GM08714 (cell line): ENCODE results near the gene HLA-B.

ENCODE experiments used
- H3K4me3 ChIP-seq: fragments of 200-500 bp; sonication (Bioruptor generic); 2 replicates; pipeline ENCODE4 v1.5.1; 2014; ENCODE audit warnings: mild to moderate bottlenecking, low read length, inconsistent platforms
- ZNF274 ChIP-seq: IDR thresholded peaks from 2 replicates; pipeline ENCODE4 v1.6.1; 2012; ENCODE audit warnings: mild to moderate bottlenecking, low read depth, low read length

The HLA-B gene

DNA sequence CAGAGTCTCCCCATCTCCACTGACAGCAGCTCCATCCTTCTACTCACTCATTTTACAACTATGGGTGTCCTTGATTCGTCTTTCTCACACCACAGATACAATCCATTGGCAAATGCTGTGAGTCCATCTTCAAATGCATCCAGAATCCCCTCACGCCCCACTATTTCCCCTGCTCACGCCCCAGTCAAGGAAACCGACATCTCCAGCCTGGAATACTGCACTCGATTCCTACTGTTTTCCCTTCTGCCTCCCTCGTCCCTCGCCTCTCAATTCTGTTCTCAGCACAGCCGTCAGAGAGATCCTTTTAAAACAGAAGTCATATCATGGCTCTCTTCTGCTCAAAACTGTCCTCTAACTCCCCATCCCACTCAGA, 4.7 kb downstream of the HLA-B start:
- TF ChIP-seq ZNF274: no peak
- H3K4me3 ChIP-seq: no peak overlapping the region

DNA sequence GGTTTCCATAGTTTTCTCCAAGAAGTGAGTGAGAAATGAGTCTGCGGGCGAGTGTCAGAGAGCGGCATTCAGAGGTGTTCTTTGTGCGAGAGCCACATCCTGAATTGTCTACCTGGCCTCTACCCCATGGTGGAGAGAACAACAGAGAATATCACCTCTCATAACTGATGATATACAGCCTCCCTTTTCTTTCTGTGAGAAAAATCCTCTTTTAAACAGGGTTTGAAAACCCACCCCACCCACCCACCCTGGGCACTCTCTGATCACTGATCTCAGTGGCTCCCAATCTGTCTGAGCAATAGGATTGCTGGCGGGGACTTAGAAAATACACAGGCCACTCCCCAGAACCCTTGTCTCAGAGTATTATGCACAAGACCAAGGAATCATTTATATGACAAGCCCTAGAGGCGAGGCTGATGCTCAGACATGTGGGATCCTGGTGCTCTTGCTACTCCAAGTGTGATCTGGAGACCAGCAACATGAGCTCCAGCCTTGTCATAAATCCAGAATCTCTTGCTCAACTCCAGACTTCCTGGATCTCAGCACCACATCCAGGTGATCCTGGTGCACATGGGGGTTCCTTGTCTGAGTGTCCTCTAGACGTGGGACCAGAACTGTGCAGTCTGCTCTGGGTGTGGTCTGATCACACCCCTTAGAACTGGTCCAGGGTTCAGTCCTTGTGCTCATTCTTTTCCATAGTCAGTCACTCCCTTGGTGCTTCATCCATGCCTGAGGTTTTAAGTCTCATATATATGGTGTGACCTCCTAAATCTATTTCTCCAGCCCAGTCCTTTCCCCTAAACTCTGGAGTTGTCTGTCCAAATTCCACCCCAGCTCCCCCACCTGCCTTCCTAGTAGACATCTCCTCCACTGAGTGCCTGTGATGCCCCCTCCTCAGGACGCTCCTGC, 5.3 kb downstream of the HLA-B start:
- H3K4me3 ChIP-seq: no peak overlapping the region
- TF ChIP-seq ZNF274: no peak

DNA sequence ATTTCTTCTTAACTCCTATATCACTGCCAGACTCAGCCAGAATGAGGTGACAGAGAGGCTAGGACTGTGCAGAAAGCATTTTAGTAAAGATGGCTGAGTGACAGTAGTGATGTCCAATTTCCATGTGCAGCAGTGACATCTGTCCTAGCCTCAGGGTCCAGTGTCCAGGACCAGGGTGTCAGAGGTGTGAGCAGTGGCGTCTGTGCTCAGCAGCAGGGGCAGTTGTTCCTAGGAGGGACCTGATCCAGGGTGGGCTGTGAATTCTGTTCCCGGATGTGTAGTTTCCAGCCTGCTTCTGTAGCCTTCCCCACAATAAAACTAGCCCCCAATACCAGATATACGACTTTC, 6.0 kb downstream of the HLA-B start:
- H3K4me3 ChIP-seq: no peak overlapping the region
- TF ChIP-seq ZNF274: no peak

DNA sequence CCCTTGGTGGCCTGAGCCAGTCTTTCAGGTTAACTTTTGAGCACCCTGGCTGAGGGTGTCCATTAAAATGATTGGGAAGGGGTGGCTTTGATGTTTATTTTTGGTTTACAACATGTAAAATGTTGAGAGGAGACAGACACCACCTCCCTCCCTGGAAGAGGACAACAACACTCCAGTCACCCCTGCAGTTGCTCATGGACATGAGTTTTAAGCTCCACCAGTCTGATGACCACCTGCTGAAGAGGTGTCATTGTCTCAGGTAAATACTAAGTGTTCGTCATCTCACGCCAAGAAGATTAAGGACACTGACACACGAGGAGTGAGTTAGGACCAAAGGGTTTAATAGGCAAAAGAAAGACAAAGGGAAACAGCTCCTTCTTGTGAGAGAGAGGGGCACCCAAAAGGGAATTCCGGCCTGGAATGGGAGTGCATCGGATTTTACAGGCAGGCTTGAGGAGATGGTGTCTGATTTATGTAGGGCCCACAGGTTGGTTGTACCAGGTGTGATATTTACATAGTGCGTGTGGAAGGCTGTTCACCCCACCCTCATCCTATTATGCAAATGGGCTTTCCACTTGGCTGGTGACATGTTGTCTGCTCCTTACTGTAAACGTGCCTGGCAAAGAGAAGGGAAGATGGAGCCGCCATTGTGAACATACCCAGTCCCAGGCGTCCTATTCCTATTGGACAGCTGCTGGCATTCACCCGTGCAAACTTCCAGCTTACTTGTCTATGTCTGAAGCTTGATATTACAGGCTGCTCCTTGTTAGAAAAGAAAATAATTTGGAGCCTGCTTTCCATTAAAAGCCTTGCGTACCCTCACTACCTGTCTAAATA, 6.6 kb downstream of the HLA-B start:
- TF ChIP-seq ZNF274: no peak
- no peak overlapping the region for H3K4me3 ChIP-seq

DNA sequence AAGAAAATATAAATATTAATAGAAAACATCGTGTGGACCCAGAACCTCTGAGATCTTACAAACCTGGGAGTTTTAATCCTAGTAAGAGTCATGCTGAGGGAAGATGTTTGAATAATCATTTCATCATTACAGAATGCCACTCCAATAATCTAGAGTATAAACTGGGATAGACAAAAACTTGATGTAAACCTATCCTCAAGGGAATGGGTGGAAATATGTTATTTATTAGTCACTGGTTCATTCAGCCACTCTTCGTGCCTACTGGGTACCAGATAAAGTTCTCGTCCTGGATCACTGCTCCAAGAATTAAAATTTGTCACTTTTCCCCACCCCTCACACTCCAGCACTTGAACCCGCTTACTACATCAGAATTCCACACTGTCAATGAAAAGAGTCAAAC, 7.7 kb downstream of the HLA-B start:
- no peak overlapping the region for H3K4me3 ChIP-seq
- no peak for TF ChIP-seq ZNF274

DNA sequence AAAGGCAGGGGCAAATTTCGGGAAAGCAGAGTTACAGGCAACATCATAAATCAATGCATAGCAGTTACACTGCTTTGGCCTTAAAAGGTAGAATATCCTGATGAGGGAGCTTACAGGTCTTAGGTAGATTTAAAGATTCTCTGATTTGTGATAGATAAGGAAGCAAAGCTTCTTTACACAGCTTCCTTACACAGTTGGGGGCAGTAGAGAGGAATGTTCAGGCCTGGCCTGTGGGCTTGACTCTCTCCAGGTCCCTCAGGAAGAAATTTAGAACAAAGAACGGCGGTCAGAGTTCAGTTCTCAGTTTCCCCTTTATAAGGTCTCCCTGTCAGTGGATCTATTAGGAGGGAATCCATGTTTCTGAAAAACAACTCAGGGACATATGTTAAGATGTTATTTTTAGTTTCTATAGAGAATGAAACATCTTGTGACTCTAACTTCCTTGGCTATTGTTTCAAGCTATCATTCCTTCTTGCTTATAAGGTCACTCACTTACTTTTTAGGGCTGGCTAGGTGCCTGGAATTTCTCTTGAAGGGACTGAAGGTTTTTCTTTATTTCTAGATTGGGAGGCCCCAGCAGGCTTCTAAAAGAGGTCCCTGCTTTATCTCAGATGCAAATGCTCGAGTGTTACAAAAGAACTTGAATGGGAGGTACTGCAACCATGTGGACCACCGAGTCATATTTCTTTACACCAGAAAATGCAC, 11.8 kb downstream of the HLA-B start:
- no peak overlapping the region for H3K4me3 ChIP-seq
- no peak for TF ChIP-seq ZNF274

DNA sequence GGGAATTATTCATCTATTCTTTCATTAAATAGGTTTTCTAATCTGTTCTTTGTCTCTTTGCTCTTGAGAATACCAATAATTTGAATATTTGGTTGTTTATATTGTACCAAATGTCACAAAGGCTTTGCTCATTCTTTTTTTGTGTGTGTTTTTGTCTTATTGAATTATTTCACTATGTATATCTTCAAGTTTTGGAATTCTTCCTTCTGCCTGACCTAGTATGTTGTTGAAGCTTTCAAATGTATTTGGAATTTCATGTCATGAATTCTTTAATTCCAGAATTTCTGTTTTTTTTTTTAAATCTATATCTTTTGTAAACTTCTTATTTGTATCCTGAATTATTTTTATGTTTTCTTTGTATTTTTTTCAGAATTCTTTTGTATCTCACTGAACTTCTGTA, 16.8 kb downstream of the HLA-B start:
- H3K4me3 ChIP-seq: no peak overlapping the region
- no peak for TF ChIP-seq ZNF274

DNA sequence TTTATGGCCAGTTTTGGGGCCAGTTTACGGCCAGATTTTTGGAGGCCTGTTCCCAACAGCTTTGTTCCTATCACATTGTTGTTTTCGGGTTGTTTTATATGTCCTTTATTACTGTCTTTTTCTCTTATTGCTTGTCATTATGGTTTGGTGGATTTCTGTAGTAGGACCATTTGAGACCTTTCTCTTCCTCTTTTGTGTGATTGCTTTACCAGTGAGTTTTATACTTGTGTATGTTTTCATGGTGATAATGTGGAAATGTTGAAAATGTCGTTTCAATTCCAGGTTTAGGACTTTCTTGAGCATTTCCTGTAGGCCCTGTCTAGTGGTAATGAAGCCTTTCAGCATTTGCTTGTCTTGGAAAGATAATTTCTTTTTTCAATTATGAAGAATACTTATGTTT, 17.8 kb downstream of the HLA-B start:
- no peak overlapping the region for H3K4me3 ChIP-seq
- no peak for TF ChIP-seq ZNF274

DNA sequence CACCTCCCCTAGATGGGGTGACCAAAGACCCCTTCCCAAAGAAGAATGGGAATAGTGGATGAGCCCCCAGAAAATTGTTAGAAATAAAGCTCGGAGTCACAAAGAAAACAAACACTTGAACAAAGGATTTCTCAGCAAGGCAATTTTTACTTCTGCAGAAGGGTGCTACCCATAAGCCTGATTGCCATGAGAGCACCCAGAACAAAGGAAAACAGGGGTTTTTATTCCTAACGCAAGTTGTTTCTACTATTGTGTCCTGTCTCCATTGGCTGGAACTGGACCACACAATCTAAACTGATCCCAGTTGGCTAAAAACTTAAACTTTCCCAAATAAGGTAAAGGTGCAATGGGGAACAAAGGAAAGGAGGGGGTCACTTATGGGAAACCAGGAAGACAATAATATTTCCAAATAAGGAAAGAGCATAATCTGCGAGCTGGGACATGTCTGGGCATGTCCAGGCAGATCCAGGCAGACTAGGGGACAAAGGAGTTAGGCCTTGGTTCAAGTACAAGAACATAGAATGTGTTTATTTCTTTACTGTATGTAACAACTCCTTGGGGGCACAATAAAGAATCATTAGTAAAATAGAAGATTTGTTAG, 20.0 kb downstream of the HLA-B start:
- no peak overlapping the region for H3K4me3 ChIP-seq
- no peak for TF ChIP-seq ZNF274

DNA sequence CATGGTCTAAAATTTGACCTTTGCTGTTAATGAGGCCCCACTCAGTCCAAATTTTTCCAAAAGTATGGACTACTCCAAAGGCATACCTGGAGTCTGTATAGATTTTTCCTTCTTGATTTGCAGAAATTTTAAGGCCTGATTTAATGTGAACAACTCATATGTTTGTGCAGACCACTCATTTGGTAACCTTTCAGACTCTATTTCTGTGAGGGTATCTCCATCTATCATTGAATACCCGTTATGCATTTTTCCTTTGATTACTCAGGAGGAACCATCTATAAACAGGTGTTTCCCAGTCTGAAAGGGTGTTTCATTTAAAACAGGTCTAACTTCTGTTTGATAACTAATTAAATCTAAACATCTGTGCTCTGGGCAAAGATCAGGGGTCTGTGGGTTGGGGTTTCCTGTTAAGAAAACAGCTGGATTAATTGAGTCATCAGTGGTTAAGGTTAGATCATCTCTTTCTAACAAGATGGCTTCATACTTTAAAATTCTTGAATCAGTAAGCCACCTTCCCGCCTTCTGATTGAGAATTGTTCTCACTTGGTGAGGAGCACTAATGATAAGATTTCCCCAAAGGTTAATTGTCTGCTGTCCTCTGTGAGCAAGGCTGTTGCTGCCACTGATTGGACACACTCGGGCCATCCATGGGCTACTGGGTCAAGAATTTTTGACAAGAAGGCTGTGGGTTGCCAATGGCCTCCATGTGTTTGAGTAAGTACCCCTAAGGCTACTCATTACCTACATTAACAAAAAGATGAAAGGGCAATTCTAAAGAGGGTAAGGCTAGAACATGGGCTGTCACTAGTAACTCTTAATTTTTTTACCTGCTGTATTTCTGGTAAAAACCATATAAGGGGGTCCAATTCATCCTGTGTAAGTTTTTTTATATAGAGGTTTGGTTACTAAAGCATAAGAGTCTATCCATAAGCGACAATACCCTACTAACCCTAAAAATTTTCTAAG, 24.1 kb downstream of the HLA-B start:
- TF ChIP-seq ZNF274: no peak
- no peak overlapping the region for H3K4me3 ChIP-seq

DNA sequence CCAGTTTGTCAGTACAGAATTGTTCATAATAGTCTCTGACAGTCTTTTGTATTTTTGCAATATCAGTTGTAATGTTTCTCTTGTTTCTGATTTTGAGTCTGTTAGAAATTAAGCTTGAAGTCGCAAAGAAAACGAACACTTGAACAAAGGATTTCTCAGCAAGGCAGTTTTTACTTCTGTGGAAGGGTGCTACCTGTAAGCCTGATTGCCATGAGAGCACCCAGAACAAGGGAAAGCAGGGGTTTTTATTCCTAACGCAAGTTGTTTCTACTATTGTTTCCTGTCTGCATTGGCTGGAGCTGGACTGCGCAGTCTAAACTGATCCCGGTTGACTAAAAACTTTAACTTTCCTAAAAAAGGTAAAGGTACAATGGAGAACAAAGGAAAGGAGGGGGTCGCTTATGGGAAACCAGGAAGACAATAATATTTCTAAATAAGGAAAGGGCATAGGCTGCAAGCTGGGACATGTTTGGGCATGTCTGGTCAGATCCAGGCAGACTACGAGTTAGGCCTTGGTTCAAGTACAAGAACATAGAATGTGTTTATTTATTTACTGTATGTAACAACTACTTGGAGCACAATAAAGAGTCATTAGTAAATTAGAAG, 28.5 kb downstream of the HLA-B start:
- no peak overlapping the region for H3K4me3 ChIP-seq
- no peak for TF ChIP-seq ZNF274

DNA sequence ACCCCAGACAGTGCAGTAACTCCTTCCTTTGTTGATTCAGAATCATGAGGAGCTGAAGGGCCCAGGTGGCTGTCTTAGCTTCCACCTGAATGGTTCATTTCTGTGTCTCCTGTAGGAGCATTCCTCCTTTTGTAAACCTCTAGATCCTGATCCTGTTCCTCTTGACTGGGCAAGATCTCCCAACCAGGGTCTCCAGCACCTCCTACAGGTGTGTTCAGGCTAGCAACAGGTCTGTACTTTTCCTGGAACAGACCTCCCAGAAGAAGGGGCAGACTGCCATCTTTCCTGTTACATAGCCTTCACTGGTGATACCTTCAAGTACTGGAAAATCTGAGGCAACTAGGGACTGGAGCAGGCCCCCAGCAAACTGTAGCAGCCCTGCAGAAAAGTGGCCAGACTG, 35.2 kb downstream of the HLA-B start:
- H3K4me3 ChIP-seq: no peak overlapping the region
- TF ChIP-seq ZNF274: no peak

DNA sequence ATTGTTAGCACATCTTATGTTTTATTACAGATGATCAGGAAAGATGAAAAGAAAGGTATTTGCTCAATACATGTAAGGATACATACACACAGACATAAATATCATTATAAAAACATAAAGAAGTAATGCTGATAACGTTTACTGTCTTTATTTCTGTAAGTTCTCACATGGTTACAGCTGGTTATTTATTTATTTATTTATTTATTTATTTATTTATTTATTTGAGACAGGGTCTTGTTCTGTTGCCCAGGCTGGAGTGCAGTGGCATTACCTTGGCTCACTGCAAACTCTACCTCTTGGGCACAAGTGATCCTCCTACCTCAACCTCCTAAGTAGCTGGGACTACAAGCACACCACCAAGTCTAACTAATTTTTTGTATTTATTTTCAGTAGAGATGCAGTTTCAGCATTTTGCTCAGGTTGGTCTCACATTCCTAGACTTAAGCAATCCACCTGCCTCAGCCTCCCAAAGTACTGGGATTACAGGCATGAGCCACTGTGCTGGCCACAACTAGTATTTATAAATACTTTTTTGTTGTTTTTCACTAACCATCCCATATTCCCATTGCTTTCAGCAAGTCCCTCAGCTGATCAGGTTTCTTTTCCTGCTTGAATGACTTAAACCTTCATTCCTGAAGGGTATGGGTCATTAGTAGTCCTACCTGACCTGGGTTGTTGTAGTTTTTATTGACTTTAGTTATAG, 35.8 kb downstream of the HLA-B start:
- TF ChIP-seq ZNF274: no peak
- H3K4me3 ChIP-seq: no peak overlapping the region
